ENCODE results near the gene INF2.

DNA sequence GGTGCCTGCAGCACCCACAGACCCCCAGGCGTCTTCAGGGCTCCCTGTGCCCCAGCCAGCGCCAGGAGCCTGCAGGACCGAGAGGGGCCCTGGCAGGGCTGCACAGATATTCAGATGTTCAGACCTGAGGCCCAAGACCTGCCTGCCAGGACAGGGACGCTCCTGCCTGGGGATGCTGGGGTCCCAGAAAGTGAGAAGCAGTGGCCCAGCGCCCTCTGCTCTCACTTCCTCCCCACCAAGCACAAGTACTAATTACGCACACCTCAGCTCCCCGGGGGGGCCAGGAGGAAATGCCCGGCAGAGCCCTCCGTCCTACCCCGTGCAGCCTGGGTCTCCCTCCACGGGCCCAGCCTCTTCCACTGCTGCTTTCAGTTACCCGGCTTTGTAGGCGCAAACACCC lies 28.8 kb upstream of the INF2 start:
- TF ChIP-seq, protein P1, sequence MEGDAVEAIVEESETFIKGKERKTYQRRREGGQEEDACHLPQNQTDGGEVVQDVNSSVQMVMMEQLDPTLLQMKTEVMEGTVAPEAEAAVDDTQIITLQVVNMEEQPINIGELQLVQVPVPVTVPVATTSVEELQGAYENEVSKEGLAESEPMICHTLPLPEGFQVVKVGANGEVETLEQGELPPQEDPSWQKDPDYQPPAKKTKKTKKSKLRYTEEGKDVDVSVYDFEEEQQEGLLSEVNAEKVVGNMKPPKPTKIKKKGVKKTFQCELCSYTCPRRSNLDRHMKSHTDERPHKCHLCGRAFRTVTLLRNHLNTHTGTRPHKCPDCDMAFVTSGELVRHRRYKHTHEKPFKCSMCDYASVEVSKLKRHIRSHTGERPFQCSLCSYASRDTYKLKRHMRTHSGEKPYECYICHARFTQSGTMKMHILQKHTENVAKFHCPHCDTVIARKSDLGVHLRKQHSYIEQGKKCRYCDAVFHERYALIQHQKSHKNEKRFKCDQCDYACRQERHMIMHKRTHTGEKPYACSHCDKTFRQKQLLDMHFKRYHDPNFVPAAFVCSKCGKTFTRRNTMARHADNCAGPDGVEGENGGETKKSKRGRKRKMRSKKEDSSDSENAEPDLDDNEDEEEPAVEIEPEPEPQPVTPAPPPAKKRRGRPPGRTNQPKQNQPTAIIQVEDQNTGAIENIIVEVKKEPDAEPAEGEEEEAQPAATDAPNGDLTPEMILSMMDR (IDR thresholded peaks at IDR 0.05) = no peak
- no peak for TF ChIP-seq EP300 (IDR thresholded peaks at IDR 0.05)
- TF ChIP-seq POLR2A (IDR thresholded peaks at IDR 0.05) = no peak

All from upper lobe of left lung (tissue), 4 donors.